Neural crest cell (in vitro differentiated cells): ENCODE measurements around the gene ARNT2. TPM values are rescaled to one million over a fixed set of nuclear protein-coding genes. Genes with fewer than 3 reads are reported as not detected.
A peak's percentile ranks its signal among the peaks of the same experiment; 100 is the strongest.

ENCODE experiments used
- DNase-seq: peaks from one replicate; pipeline ENCODE4 v3.0.0; 2021; ENCODE audit warnings: low read depth, mixed read lengths, low spot score
- H3K27ac Mint-ChIP-seq: one replicate; pipeline ENCODE4 v1.8.0; 2021; ENCODE audit warnings: mild to moderate bottlenecking, mixed read lengths; ENCODE audit not compliant: unreplicated experiment
- H3K27me3 Mint-ChIP-seq: 2 replicates; pipeline ENCODE4 v1.8.0; 2021; ENCODE audit warnings: low read depth, mild to moderate bottlenecking, mixed read lengths
- H3K36me3 Mint-ChIP-seq: 2 replicates; pipeline ENCODE4 v1.8.0; 2021; ENCODE audit warnings: low read depth, mild to moderate bottlenecking, mixed read lengths
- H3K4me1 Mint-ChIP-seq: 2 replicates; pipeline ENCODE4 v1.8.0; 2021; ENCODE audit warnings: mixed read lengths
- H3K4me3 Mint-ChIP-seq: one replicate; pipeline ENCODE4 v1.8.0; 2021; ENCODE audit warnings: mild to moderate bottlenecking, mixed read lengths
- H3K9me3 Mint-ChIP-seq: 2 replicates; pipeline ENCODE4 v1.8.0; 2021; ENCODE audit warnings: mixed read lengths
- total RNA-seq: library from RNA; stranded (reverse); gene quantifications from 2 replicates; pipeline ENCODE4 v1.2.1, GENCODE V29; 2021
- TF ChIP-seq, protein P1 (sequence below): fragments of 200-600 bp; sonication (generic); conservative IDR thresholded peaks from 2 replicates; pipeline ENCODE4 v1.5.0; 2021; ENCODE audit warnings: antibody characterized with exemption, mild to moderate bottlenecking

Gene ARNT2
- total RNA-seq, 1 donor from 2014 or later: 58.3 TPM

DNA sequence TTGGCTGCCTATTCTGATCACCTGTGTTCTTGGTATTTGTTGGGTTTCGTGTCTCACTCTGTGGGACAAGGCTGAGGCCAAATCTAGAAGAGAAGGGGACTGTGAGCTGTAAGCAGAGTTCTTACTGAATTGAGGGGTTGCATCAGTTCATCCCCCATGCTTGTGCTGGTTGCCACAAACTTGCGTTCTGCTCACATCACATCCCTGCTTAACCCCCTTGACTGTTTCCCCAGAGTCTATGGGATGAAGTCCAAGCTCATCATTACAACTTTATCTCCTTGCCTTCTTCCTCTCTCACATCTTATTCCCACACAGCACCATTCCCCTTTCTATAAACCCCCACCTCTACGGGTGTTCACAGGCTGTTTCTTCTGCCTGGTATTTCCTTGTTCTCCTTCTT, 147.2 kb downstream of the ARNT2 start:
- Mint-ChIP-seq H3K27ac (no peak overlapping the region), H3K4me1 (no peaks in the 10 kb centered on the region), H3K9me3 (no peaks in the 10 kb centered on the region), H3K36me3 (peaks cover 20% of the 10 kb centered on the region), H3K27me3 (no peaks in the 10 kb centered on the region), H3K4me3 (no peak overlapping the region)
- DNase-seq: no peak
- TF ChIP-seq, protein P1, sequence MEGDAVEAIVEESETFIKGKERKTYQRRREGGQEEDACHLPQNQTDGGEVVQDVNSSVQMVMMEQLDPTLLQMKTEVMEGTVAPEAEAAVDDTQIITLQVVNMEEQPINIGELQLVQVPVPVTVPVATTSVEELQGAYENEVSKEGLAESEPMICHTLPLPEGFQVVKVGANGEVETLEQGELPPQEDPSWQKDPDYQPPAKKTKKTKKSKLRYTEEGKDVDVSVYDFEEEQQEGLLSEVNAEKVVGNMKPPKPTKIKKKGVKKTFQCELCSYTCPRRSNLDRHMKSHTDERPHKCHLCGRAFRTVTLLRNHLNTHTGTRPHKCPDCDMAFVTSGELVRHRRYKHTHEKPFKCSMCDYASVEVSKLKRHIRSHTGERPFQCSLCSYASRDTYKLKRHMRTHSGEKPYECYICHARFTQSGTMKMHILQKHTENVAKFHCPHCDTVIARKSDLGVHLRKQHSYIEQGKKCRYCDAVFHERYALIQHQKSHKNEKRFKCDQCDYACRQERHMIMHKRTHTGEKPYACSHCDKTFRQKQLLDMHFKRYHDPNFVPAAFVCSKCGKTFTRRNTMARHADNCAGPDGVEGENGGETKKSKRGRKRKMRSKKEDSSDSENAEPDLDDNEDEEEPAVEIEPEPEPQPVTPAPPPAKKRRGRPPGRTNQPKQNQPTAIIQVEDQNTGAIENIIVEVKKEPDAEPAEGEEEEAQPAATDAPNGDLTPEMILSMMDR: no peak

DNA sequence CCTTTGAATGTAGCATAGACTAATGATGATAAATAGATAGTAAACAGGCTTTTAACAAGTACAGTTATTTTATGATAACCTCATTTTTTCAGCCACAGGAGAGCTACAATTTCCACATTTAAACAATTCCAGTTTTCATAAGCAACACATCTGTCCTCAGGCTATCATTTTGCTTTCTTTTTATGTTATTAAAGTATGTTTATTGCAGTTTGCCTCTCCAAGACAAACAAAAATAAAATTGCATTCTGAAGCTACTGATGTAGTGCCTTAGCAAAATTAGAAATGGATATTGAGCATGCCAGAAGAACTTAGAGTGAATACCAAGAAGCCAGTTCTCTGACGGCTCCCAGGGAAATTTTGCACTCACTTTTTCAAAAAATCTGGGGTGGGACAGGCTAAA, 150.4 kb downstream of the ARNT2 start:
- H3K27me3 Mint-ChIP-seq: no peaks in the 10 kb centered on the region
- H3K4me1 Mint-ChIP-seq: no peaks in the 10 kb centered on the region
- TF ChIP-seq, protein P1: no peak
- no peaks in the 10 kb centered on the region for H3K9me3 Mint-ChIP-seq
- no peak overlapping the region for H3K27ac Mint-ChIP-seq
- H3K4me3 Mint-ChIP-seq: no peak overlapping the region
- peaks cover 33% of the 10 kb centered on the region for H3K36me3 Mint-ChIP-seq
- no peak for DNase-seq

DNA sequence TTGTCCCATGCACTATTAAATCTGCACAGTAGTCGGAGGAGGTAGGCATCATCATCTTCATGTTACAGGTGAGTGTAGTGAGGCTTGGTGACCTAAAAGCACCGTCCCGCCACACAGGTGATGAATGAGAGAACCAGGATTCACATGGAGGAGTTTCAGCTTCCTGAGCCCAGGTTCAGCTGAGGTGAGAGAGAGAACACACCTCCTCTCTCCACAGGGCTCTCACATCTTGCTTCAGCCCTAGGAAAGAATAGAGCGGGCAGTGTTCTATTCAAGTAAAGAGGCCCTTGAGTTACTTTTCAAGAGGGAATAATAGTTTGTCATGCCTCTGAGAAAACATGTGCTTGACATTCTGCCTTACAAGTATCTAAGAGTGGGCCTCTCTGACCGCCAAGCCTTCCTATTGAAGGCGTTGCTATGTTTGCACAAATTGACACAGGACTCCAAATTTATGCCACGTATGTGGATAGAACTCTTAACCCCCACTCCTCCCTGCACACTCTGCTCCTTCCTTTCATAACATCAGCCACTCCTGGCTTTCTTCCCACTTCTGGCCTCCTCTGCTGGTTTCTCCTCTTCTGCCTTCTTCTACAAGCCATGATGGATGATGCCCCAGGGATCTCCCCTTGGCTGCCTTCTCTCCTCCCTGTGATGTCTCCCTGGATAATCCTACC, 152.6 kb downstream of the ARNT2 start:
- no peak overlapping the region for H3K4me3 Mint-ChIP-seq
- H3K9me3 Mint-ChIP-seq: no peaks in the 10 kb centered on the region
- TF ChIP-seq, protein P1: no peak
- no peak for DNase-seq
- H3K36me3 Mint-ChIP-seq: peaks cover 28% of the 10 kb centered on the region
- no peaks in the 10 kb centered on the region for H3K27me3 Mint-ChIP-seq
- peak overlapping the region; percentile 24 for H3K27ac Mint-ChIP-seq
- no peaks in the 10 kb centered on the region for H3K4me1 Mint-ChIP-seq

DNA sequence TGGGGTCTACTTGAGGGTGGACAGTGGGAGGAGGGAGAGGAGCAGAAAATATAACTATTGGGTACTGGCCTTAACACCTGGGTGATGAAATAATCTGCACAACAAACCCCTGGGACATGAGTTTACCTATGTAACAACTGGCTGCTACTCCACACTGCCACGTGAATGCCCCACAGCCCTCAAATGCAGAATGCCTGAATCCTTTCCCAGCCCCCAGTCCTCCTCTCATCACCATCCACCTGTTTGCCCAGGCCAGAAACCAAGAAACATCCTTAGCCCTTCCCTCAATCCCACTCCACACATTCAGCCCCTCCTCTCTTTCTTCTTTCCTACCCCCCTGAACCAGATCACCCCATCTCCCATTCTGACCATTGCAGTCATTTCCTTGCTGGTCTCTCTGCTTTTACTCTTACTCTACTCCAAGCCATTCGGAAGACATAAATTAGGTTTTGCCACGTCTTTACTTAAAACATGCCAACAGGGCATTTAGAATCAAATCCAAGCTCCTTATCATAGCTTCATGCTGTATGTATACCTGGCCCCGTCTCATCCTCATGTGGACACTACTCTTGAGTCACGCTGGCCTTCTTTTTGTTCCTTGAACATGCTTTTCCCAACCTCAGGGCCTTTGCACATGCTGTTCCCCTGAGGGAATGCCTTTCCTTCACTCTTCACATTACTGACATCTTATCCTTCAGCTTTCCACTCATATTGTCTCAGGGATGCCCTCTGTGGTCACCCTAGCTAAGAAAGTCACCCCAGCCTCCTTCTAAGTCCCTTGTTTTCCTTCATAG, 153.5 kb downstream of the ARNT2 start:
- Mint-ChIP-seq H3K9me3 (no peaks in the 10 kb centered on the region), H3K27ac (no peak overlapping the region), H3K4me3 (no peak overlapping the region), H3K36me3 (peaks cover 24% of the 10 kb centered on the region), H3K4me1 (no peaks in the 10 kb centered on the region), H3K27me3 (no peaks in the 10 kb centered on the region)
- TF ChIP-seq, protein P1: no peak
- no peak for DNase-seq

DNA sequence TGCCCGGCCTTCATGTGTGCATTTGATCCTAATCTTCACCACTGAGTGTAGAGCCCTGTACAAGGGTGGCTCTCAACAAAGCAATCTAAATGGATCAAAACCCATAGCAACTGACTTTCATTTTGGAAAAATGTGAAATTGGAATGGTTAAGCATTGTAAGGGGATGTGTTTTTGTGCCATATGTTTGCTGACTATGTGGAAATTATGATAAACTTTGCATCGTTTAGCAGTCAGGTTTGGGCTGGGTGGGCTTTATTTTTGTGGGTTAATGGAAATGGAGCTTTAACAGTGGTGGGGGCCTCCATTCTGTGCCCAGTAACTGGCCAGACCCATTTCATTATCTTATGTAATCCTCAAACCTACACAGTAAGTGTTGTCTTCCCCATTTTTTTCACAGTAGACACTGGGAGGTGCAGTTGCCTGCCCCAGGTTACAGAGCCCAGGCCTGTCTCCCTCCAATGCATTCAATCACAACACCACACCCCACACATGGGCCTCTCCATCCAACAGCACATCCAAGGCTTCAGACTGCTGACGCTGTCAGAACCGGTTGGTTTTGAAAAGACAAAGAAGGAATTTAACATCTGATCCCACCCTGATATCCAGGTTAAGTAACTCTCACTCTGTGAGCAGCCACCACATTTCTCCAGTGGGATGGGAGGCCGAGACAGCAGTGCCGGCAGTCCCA, 154.6 kb downstream of the ARNT2 start:
- H3K9me3 Mint-ChIP-seq: no peaks in the 10 kb centered on the region
- H3K4me3 Mint-ChIP-seq: no peak overlapping the region
- H3K27me3 Mint-ChIP-seq: no peaks in the 10 kb centered on the region
- H3K36me3 Mint-ChIP-seq: peaks cover 22% of the 10 kb centered on the region
- TF ChIP-seq, protein P1: no peak
- no peak overlapping the region for H3K27ac Mint-ChIP-seq
- DNase-seq: no peak
- H3K4me1 Mint-ChIP-seq: no peaks in the 10 kb centered on the region
